ENCODE measurements around the gene TAS1R2.
"Not testable (repeated sequence)": the region's sequence is repeated elsewhere in the genome, so short reads cannot be mapped to it uniquely, and the experiment has no call there.

TAS1R2 gene

GRCh38 chr1:18883636-18884418 lies 24.4 kb upstream of the TAS1R2 start:
- peak; percentile 64 for DNase-seq

- no peak for DNase-seq
These were observed 23.6 kb upstream of the TAS1R2 start for GRCh38 chr1:18883079-18883478.

GRCh38 chr1:18882486-18882885 lies 23.0 kb upstream of the TAS1R2 start:
- DNase-seq, result no peak

GRCh38 chr1:18881642-18882431 lies 22.4 kb upstream of the TAS1R2 start:
- no peak for DNase-seq

GRCh38 chr1:18881164-18881563 lies 21.7 kb upstream of the TAS1R2 start:
- no peak for DNase-seq

GRCh38 chr1:18880585-18880984 lies 21.1 kb upstream of the TAS1R2 start:
- no peak for DNase-seq

- no peak for DNase-seq
These were observed 20.4 kb upstream of the TAS1R2 start for GRCh38 chr1:18879791-18880309.

GRCh38 chr1:18879215-18879790 lies 19.8 kb upstream of the TAS1R2 start:
- DNase-seq, result no peak

- no peak for DNase-seq
These were observed 19.2 kb upstream of the TAS1R2 start for GRCh38 chr1:18878538-18879214.

GRCh38 chr1:18877282-18877681 lies 17.8 kb upstream of the TAS1R2 start:
- DNase-seq, result no peak

GRCh38 chr1:18876210-18876609 lies 16.8 kb upstream of the TAS1R2 start:
- DNase-seq, result no peak

GRCh38 chr1:18875796-18876128 lies 16.3 kb upstream of the TAS1R2 start:
- no peak for DNase-seq

- DNase-seq, result peak; percentile 51
These were observed 15.8 kb upstream of the TAS1R2 start for GRCh38 chr1:18875107-18875795.

GRCh38 chr1:18874600-18874999 lies 15.1 kb upstream of the TAS1R2 start:
- DNase-seq, result no peak

GRCh38 chr1:18874036-18874435 lies 14.6 kb upstream of the TAS1R2 start:
- DNase-seq, result no peak

- DNase-seq, result no peak
These were observed 12.7 kb upstream of the TAS1R2 start for GRCh38 chr1:18872071-18872611.

GRCh38 chr1:18871401-18872070 lies 12.1 kb upstream of the TAS1R2 start:
- DNase-seq, result no peak

- DNase-seq, result no peak
These were observed 11.5 kb upstream of the TAS1R2 start for GRCh38 chr1:18870957-18871356.

GRCh38 chr1:18870595-18870865 lies 11.1 kb upstream of the TAS1R2 start:
- not testable (repeated sequence) for DNase-seq

GRCh38 chr1:18869847-18870594 lies 10.6 kb upstream of the TAS1R2 start:
- no peak for DNase-seq

- no peak for DNase-seq
These were observed 9.5 kb upstream of the TAS1R2 start for GRCh38 chr1:18868801-18869424.
